Fibroblast of lung (primary cell): ENCODE measurements around the gene MYH3. TPM values are rescaled to one million over a fixed set of nuclear protein-coding genes. Genes with fewer than 3 reads are reported as not detected.

Experiments used
- DNase-seq, 2 donors: peaks; one replicate each; pipeline versions ENCODE4 v3.0.0 to v3.0.0-alpha.2; 2010; ENCODE audit warnings: low read depth in 2 of 2
- H2AFZ ChIP-seq: 2 replicates; pipeline ENCODE4 v1.5.1; 2012; ENCODE audit warnings: low read length, control low read depth, inconsistent platforms
- H3K27ac ChIP-seq: 2 replicates; pipeline ENCODE4 v1.5.1; 2011; ENCODE audit warnings: low read length, control low read depth; ENCODE audit not compliant: insufficient read depth
- H3K27me3 ChIP-seq: 2 replicates; pipeline ENCODE4 v1.5.1; 2011; ENCODE audit warnings: mild to moderate bottlenecking, low read length; ENCODE audit not compliant: control insufficient read depth, insufficient read depth
- H3K36me3 ChIP-seq: 2 replicates; pipeline ENCODE4 v1.5.1; 2011; ENCODE audit warnings: low read length; ENCODE audit not compliant: control insufficient read depth, insufficient read depth
- H3K4me1 ChIP-seq: 2 replicates; pipeline ENCODE4 v1.5.1; 2011; ENCODE audit warnings: low read length; ENCODE audit not compliant: control insufficient read depth, insufficient read depth; ENCODE audit errors: extremely low read depth
- H3K4me2 ChIP-seq: 2 replicates; pipeline ENCODE4 v1.5.1; 2011; ENCODE audit warnings: low read length, control low read depth; ENCODE audit not compliant: insufficient read depth; ENCODE audit errors: extremely low read depth
- H3K4me3 ChIP-seq, 4 experiments: fragments of 200-600 bp in 1 of 4; sonication (generic) in 1 of 4; replicated peaks in 1 of 4; 2 replicates each; pipeline ENCODE4 v1.5.1; 2011 to 2016; ENCODE audit warnings: low read length in 4 of 4, low read depth in 3 of 4, mild to moderate bottlenecking in 3 of 4, control low read depth in 2 of 4, inconsistent platforms in 1 of 4, mixed read lengths in 1 of 4; ENCODE audit not compliant: insufficient read depth in 1 of 4; ENCODE audit errors: control extremely low read depth in 1 of 4
- H3K79me2 ChIP-seq: 2 replicates; pipeline ENCODE4 v1.5.1; 2012; ENCODE audit warnings: mild to moderate bottlenecking, low read length, inconsistent platforms; ENCODE audit not compliant: control insufficient read depth, insufficient read depth
- H3K9ac ChIP-seq: 2 replicates; pipeline ENCODE4 v1.5.1; 2011; ENCODE audit warnings: mild to moderate bottlenecking, low read length, control low read depth; ENCODE audit not compliant: insufficient read depth
- H3K9me3 ChIP-seq: 2 replicates; pipeline ENCODE4 v1.5.1; 2012; ENCODE audit warnings: low read depth, low read length; ENCODE audit not compliant: control insufficient read depth, insufficient read depth
- H4K20me1 ChIP-seq: 2 replicates; pipeline ENCODE4 v1.5.1; 2011; ENCODE audit warnings: low read length; ENCODE audit not compliant: control insufficient read depth, insufficient read depth; ENCODE audit errors: extremely low read depth
- EZH2 ChIP-seq: IDR thresholded peaks from 2 replicates; pipeline ENCODE4 v1.5.1; 2012; ENCODE audit warnings: low read length, control low read depth, mild to moderate bottlenecking; ENCODE audit errors: missing control alignments
- polyA plus RNA-seq, 2 donors: library from polyadenylated mRNA; depleted of rRNA in 1 of 2; stranded (reverse) in 1 of 2; unstranded in 1 of 2; fragments of >200 nt; gene quantifications; 2 replicates each; pipeline ENCODE4 v1.2.1, GENCODE V29; 2011 to 2012; ENCODE audit warnings: missing spikeins in 1 of 2
- total RNA-seq: library from RNA; depleted of rRNA; stranded (reverse); fragments of >200 nt; gene quantifications from 2 replicates; pipeline ENCODE4 v1.2.1, GENCODE V29; 2014
- TF ChIP-seq, protein P1 (sequence below), 2 donors: IDR thresholded peaks in 1 of 2; conservative IDR thresholded peaks in 1 of 2; 1 replicate in 1 of 2; 2 replicates in 1 of 2; pipeline ENCODE4 v1.5.1; 2011 to 2012; ENCODE audit warnings: low read length in 2 of 2, control low read depth in 1 of 2, inconsistent platforms in 1 of 2, low read depth in 1 of 2, mild to moderate bottlenecking in 1 of 2

MYH3 gene
- total and polyA plus RNA-seq, 2 donors (not counting 1 experiment from before 2014, with no cell fraction given), result 0.25 to 0.50 TPM

GRCh38 chr17:10648956-10649355 lies 8.2 kb downstream of the MYH3 start:
- no peak overlapping the region for H3K27ac ChIP-seq
- no peaks in the 10 kb centered on the region for H3K79me2 ChIP-seq
- no peak overlapping the region for H3K4me2 ChIP-seq
- no peaks in the 10 kb centered on the region for H3K4me1 ChIP-seq
- TF ChIP-seq EZH2, result no peak
- TF ChIP-seq, protein P1, sequence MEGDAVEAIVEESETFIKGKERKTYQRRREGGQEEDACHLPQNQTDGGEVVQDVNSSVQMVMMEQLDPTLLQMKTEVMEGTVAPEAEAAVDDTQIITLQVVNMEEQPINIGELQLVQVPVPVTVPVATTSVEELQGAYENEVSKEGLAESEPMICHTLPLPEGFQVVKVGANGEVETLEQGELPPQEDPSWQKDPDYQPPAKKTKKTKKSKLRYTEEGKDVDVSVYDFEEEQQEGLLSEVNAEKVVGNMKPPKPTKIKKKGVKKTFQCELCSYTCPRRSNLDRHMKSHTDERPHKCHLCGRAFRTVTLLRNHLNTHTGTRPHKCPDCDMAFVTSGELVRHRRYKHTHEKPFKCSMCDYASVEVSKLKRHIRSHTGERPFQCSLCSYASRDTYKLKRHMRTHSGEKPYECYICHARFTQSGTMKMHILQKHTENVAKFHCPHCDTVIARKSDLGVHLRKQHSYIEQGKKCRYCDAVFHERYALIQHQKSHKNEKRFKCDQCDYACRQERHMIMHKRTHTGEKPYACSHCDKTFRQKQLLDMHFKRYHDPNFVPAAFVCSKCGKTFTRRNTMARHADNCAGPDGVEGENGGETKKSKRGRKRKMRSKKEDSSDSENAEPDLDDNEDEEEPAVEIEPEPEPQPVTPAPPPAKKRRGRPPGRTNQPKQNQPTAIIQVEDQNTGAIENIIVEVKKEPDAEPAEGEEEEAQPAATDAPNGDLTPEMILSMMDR (conservative IDR thresholded peaks at IDR 0.05 in 1 of 2, IDR thresholded peaks at IDR 0.05 in 1 of 2; ENCODE audit: low read depth in 1 of 2, low read length in 2 of 2), result no peak
- no peak overlapping the region for H3K9ac ChIP-seq
- H3K9me3 ChIP-seq, result no peaks in the 10 kb centered on the region
- H3K4me3 ChIP-seq, result no peak overlapping the region
- DNase-seq, result peak; percentile 21 to 59
- no peaks in the 10 kb centered on the region for H3K27me3 ChIP-seq
- no peak overlapping the region for H2AFZ ChIP-seq
- no peaks in the 10 kb centered on the region for H4K20me1 ChIP-seq
- H3K36me3 ChIP-seq, result no peaks in the 10 kb centered on the region

DNA sequence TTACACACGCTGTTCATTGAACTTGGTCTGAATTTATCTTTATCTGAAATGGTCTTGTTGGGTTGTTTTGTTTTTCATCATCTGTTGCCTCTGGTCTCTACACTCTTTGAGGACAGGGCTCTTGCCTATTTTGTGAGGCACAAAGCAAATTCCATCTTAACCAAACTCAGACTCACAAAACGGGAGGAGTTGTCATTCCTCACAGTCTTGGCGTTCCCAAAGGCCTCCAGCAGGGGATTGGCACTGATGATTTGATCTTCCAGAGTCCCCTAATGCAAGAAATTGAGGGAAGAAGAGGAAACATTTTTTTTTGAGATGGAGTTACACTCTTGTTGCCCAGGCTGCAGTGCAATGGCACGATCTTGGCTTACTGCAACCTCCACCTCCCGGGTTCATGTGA lies 8.7 kb downstream of the MYH3 start:
- Histone ChIP-seq H3K36me3 (no peaks in the 10 kb centered on the region), H3K4me3 (no peak overlapping the region), H3K4me2 (no peak overlapping the region), H3K4me1 (no peaks in the 10 kb centered on the region), H3K9ac (no peak overlapping the region), H3K9me3 (no peaks in the 10 kb centered on the region), H4K20me1 (no peaks in the 10 kb centered on the region), H3K79me2 (no peaks in the 10 kb centered on the region), H3K27me3 (no peaks in the 10 kb centered on the region), H3K27ac (no peak overlapping the region), H2AFZ (no peak overlapping the region)
- DNase-seq, result no peak
- TF ChIP-seq, protein P1 (conservative IDR thresholded peaks at IDR 0.05 in 1 of 2, IDR thresholded peaks at IDR 0.05 in 1 of 2; ENCODE audit: low read depth in 1 of 2, low read length in 2 of 2), result no peak
- TF ChIP-seq EZH2, result no peak

GRCh38 chr17:10646392-10646990 lies 10.6 kb downstream of the MYH3 start:
- H3K9ac ChIP-seq, result no peak overlapping the region
- H3K27ac ChIP-seq, result no peak overlapping the region

More at GRCh38 chr17:10646392-10646990, 10.6 kb downstream of the MYH3 start:
- Histone ChIP-seq H3K4me1 (no peaks in the 10 kb centered on the region), H3K4me2 (no peak overlapping the region), H4K20me1 (no peaks in the 10 kb centered on the region), H3K9me3 (no peaks in the 10 kb centered on the region), H3K79me2 (no peaks in the 10 kb centered on the region), H3K27me3 (no peaks in the 10 kb centered on the region), H2AFZ (no peak overlapping the region), H3K36me3 (no peaks in the 10 kb centered on the region), H3K4me3 (no peak overlapping the region)
- DNase-seq, result peak; percentile 53 to 74
- TF ChIP-seq EZH2, result no peak
- TF ChIP-seq, protein P1 (conservative IDR thresholded peaks at IDR 0.05 in 1 of 2, IDR thresholded peaks at IDR 0.05 in 1 of 2; ENCODE audit: low read depth in 1 of 2, low read length in 2 of 2), result peak; percentile 93 to 96
